ENCODE data around the gene HTATSF1. TPM values are rescaled to one million over a fixed set of nuclear protein-coding genes. Genes with fewer than 3 reads are reported as not detected.

Gene HTATSF1
- total RNA-seq, 1 experiment from 2014 or later, result 81.6 TPM

DNA sequence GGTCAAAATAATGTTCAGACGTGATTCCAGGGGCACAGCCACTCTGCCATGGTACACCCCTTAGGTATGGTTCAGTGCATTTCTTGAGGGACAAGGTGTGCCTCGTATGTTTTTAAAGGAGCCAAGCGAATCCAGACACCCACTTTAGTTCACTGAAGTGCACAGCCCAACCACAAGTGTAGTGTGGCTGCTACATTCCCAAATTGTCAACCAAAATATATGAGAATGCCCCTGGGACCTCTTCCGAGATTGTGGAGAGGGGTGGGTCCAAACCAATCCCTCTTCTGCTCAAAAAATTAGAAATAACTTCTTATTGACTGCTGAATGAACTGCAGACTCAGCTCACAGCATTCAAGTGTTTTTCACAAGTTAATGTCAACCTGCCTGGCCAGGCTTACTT, 17.0 kb upstream of the HTATSF1 start:
- no peaks in the 10 kb centered on the region for H3K27me3 ChIP-seq
- no peaks in the 10 kb centered on the region for H3K36me3 ChIP-seq
- no peak overlapping the region for H3K4me3 ChIP-seq
- H3K4me1 ChIP-seq, result no peaks in the 10 kb centered on the region
- no peak overlapping the region for H3K27ac ChIP-seq
- DNase-seq, result no peak
- H3K9me3 ChIP-seq (replicated peaks), result no peaks in the 10 kb centered on the region

DNA sequence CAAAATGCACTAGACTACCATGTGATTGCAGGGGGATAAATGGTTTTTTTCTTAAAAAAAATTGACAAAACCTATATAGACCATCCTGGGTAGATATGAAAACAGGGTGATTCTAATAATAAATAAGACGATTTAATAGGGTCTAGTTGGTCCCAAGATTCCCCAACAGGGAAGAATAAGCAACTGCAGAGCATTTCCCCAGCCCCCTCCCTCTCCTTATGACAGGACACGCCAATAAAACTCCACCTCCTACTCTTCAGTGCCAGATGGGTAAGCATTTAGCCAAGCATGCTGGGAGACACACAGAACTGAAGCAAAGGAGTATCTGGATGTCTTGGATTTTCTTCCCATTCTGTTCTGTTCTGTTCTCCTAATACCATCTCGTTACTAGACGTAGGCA, 9.7 kb upstream of the HTATSF1 start, which contains the start of gene BRS3:
Gene BRS3 (plus strand): TSS at position 301 of the 400 bp plus-strand sequence. CDS start 168 bp downstream, outside the sequence.
- Histone ChIP-seq H3K27me3 (no peaks in the 10 kb centered on the region), H3K36me3 (no peaks in the 10 kb centered on the region), H3K4me1 (no peaks in the 10 kb centered on the region), H3K27ac (no peak within 1 kb of the TSS), H3K9me3 (replicated peaks) (no peaks in the 10 kb centered on the region), H3K4me3 (no peak within 1 kb of the TSS)
- DNase-seq, result no peak

DNA sequence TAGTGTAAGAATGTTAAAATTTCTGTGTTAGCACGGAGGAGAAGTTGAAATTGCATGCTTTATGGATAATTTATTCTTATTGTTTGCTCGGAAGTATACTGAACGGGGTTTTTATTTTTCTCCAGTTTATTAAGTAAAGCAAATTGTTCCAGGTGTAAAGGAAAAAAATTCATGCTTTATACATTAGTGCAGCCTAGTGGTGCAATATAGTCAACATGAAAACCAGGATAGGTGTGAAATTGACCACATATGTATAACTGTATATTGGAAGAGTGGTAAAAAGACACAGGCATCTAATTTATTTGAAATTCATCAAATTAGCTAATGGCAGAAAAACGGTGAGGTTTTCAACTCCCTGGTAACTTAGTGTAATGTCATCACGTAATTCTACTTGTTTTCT, 8.7 kb upstream of the HTATSF1 start:
- Histone ChIP-seq H3K36me3 (no peaks in the 10 kb centered on the region), H3K4me3 (no peak overlapping the region), H3K27ac (no peak overlapping the region), H3K27me3 (no peaks in the 10 kb centered on the region), H3K4me1 (no peaks in the 10 kb centered on the region), H3K9me3 (replicated peaks) (no peaks in the 10 kb centered on the region)
- DNase-seq, result no peak

DNA sequence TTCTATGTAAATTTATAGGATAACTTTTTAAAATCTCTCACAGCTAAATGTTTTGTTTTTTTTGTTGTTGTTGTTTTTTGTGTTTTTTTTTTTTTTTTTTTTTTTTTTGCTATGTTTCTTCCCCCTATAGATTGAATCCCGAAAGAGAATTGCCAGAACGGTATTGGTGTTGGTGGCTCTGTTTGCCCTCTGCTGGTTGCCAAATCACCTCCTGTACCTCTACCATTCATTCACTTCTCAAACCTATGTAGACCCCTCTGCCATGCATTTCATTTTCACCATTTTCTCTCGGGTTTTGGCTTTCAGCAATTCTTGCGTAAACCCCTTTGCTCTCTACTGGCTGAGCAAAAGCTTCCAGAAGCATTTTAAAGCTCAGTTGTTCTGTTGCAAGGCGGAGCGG, 5.6 kb upstream of the HTATSF1 start:
- H3K4me1 ChIP-seq, result no peaks in the 10 kb centered on the region; the same call in 1 of the 2 replicates
- H3K36me3 ChIP-seq, result no peaks in the 10 kb centered on the region
- H3K4me3 ChIP-seq, result no peak overlapping the region
- H3K27ac ChIP-seq, result no peak overlapping the region
- no peaks in the 10 kb centered on the region for H3K9me3 ChIP-seq (replicated peaks)
- H3K27me3 ChIP-seq, result no peaks in the 10 kb centered on the region
- DNase-seq, result no peak

DNA sequence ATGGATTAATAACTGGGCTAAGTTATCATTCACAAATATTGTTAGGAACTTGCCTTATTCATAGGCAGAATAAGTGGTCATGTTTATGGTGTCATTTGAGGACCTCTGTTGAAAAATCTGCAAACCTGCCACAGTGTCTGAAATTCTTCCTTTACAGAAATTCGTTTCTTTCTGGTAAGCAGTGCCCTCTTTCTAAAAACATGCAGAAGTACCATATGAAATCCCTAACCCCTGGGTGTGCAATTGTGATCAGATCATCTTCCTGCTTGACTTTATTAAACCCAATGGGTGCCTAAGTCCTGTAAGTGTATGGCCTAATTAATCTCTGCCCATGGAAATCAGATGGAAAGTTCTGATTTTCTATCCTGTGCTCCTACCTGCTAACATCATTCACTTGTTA, 4.4 kb upstream of the HTATSF1 start:
- no peak for DNase-seq
- no peaks in the 10 kb centered on the region for H3K9me3 ChIP-seq (replicated peaks)

DNA sequence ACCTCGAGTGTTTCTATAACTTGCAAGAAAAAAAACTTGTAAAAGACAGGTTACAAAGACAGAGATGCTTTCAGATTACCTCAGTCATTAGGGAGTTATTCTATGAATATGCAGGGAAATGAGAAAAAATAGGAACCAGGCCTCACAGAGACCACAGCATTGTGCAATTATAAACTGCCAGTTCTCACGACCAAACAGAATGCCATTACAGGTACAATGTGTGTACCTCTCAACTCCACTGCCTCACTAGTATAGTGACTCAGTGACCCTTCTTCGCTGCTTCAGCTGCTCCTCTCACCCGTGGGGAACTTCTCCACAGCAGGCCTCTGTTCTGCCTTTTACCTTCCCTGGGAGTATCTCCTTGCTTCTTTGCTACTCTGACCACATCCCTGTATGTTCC, 2.3 kb upstream of the HTATSF1 start:
- Histone ChIP-seq H3K27ac (no peak overlapping the region), H3K4me1 (peaks cover 3% of the 10 kb centered on the region; the same call in 1 of the 2 replicates), H3K27me3 (no peaks in the 10 kb centered on the region), H3K9me3 (replicated peaks) (no peaks in the 10 kb centered on the region), H3K36me3 (peaks cover 2% of the 10 kb centered on the region; the same call in 1 of the 2 replicates), H3K4me3 (no peak overlapping the region)
- DNase-seq, result no peak

More for the DNA sequence above, 4.4 kb upstream of the HTATSF1 start:
- Histone ChIP-seq H3K36me3 (no peaks in the 10 kb centered on the region), H3K4me3 (no peak overlapping the region), H3K4me1 (no peaks in the 10 kb centered on the region; the same call in 1 of the 2 replicates), H3K27ac (no peak overlapping the region), H3K27me3 (no peaks in the 10 kb centered on the region)

DNA sequence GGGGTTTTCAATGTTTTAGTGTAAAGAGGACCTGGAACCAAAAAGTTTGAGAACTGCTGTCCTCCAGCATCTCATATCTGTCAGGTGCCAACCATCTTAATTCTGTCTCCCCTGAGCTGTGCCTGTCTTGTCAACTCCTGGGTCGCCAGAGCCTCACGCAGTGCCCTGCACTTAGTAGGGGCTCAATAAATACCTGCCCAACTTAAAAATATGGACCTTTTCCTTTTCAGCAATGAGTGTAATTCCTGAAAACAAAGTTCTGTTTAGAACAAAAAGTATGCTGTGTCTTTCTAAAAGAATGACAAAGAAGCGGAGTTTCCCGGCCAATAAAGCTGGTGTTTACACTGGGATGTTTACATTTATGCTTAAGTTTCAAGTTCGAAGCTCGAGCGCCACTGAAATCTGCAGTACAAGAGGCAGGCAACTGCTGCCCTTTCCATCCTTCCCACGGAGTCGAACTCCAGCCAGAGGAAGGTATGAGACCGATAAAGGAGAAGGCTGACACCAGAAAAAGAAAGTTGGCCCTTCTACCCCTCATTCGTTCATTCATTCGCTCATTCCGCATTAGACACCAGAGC, 1.1 kb upstream of the HTATSF1 start:
- H3K4me1 ChIP-seq, result peaks cover 3% of the 10 kb centered on the region; the same call in 1 of the 2 replicates
- DNase-seq, result no peak
- H3K9me3 ChIP-seq (replicated peaks), result no peaks in the 10 kb centered on the region
- no peaks in the 10 kb centered on the region for H3K27me3 ChIP-seq
- H3K4me3 ChIP-seq, result peak overlapping the region; percentile 82
- H3K27ac ChIP-seq, result peak overlapping the region; percentile 78
- H3K36me3 ChIP-seq, result peaks cover 10% of the 10 kb centered on the region

DNA sequence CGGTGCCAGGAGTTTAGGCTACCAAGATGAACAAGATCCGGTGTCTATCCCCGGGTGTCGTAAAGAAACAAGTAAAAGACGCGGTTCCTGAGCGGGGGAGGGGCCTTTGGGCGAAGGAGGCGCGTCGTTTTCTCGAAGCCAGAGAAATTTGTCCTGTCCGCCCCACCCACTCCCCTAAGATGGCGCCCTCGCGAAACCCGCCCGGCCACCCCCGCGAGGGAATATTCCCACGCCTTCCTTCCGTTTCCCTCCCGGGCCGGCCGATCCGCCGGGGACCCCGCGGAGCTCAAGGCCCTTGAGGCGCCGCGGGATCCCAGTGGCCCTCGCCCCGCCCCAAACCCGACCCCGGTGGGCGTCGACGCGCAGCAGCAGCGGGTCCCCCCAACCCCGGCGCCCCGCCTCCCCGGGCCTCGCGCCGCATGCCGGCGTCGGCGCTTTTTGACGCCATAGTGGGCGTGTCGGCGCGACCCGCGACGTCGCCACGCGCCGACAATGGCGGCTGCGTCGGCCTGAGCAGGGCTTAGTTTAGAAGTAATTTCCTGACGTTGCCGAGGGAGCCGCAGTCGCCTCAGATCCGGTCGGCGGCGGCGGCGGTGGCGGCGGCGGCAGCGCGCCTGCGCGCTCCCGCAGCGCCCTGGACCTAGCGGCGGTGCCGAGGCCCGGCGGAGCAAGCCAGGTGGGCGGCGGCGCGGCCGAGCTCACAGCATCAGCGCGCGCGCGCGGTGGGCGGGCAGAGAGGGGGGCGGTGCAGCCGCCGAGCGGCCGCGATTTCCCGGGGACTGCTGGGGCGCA, 432 bp upstream of the HTATSF1 start:
- Histone ChIP-seq H3K4me3 (peak overlapping the region; percentile 82), H3K27me3 (no peaks in the 10 kb centered on the region), H3K36me3 (peaks cover 10% of the 10 kb centered on the region), H3K4me1 (peaks cover 3% of the 10 kb centered on the region; the same call in 1 of the 2 replicates), H3K9me3 (replicated peaks) (no peaks in the 10 kb centered on the region), H3K27ac (peak overlapping the region; percentile 78)
- peak; percentile 76 to 81 for DNase-seq

DNA sequence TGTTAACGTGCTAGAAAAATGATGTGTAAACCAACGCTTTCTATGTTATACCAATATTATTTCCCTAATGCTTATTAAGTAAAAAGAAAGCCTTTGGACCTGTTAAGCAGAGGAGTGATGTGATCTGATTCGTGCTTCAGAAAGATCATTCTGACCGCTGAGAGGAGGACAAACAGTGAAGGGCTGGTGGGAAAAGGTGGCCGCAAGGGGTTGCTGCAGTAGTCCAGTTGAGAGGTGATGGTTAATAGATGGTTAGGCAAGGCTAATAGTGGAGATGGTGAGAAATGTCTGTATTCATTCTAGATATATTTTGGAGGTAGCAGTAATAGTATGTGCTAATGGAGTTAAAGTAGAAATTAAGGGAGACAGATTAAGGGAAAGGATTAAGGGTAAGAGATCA, 21.7 kb downstream of the HTATSF1 start:
- no peak overlapping the region for H3K27ac ChIP-seq
- H3K9me3 ChIP-seq (replicated peaks), result no peaks in the 10 kb centered on the region
- H3K36me3 ChIP-seq, result no peaks in the 10 kb centered on the region
- H3K27me3 ChIP-seq, result no peaks in the 10 kb centered on the region
- DNase-seq, result no peak
- no peak overlapping the region for H3K4me3 ChIP-seq
- no peaks in the 10 kb centered on the region for H3K4me1 ChIP-seq

DNA sequence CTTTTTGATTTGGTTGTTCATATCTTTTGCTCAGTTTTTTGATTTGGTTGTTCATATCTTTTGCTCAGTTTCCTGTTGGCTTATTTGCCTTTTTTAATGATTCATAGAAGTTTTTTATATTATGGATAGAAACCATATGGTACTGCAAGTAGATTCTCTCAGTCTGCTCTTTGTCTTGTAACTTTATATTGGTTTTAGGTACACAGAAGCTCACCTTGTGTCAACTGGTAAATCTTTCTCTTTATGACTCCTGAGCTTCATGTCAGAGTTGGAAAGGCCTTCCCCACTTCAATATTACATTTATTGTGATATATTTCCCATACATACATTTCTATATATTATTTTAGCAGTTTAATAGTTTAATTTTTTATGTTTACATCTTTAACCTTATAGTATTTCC, 26.4 kb downstream of the HTATSF1 start:
- Histone ChIP-seq H3K4me1 (no peaks in the 10 kb centered on the region), H3K4me3 (no peak overlapping the region), H3K27ac (no peak overlapping the region), H3K9me3 (replicated peaks) (no peaks in the 10 kb centered on the region), H3K36me3 (no peaks in the 10 kb centered on the region), H3K27me3 (no peaks in the 10 kb centered on the region)
- DNase-seq, result no peak

DNA sequence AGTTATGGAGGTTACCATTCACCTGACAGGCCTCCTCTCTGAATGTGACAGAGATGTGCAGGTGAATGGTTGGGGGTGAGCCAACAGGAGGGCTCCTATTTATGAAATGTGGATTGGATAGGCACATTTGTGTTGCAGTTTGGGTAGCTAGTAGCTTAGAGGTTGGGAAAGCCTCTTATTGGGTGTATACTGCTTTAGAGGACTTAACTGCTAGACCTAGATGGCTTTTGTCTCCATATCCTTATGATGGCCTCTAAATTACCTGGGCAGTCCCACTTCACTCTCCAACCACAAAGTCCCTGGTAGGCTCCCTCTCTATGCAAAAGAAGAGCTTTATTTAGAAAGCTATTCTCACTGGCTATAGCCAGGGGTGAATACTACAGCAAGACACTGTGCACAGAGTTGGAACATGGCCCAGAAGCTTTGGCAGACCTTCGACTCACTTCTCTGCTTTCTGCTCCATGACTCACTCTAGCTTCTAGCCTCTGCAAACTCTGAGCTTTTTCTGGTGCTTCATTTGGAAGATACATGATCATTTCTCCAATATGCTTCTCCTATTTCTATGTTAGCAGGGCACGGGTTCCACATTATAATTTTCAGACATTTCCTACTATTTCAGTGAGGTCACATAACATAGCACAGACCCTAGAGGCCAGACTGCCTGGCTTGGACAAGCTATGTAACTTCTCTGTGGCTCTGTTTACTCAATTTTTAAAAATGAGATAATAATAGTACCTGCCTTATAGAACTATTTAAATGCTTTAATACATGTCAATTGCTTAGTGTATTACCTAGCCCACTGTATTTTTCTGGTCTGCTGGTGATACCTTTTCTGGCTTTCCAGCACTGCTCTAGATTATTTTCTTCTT, 28.6 kb downstream of the HTATSF1 start:
- no peak overlapping the region for H3K27ac ChIP-seq
- peak in 1 of 2 experiments; percentile 1 for DNase-seq
- no peak overlapping the region for H3K4me3 ChIP-seq
- H3K9me3 ChIP-seq (replicated peaks), result no peaks in the 10 kb centered on the region
- H3K4me1 ChIP-seq, result no peaks in the 10 kb centered on the region
- H3K27me3 ChIP-seq, result no peaks in the 10 kb centered on the region
- H3K36me3 ChIP-seq, result no peaks in the 10 kb centered on the region

DNA sequence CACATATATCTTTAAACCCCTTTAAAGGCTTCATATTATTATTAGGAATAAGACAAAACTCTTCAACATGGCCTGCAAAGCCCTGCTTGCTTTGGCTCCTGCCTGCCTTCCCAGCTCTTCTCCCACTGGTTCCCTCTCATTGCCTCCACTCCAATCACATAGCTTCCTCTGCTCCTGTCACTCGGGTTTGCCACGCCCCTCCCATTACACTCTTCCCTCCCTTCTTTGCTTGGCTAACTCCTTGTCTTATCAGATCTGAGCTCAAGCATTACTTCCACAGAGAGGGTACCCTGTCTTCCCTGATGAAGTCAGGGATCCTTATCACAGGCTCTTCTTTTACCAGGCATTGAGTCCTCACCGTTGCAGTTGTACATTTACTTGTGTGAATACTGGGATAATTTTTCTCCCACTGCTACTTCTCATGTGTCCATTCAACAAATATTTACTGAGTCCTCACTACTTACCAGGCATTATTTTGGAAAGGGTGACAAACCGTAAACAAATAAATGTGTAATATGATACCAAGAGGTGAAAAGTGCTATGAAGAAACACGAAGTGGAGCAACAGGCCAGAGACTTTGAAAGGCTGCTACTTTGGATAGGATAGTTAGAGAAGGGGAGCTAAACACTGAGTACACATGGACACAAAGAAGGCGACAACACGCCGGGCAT, 31.4 kb downstream of the HTATSF1 start:
- no peaks in the 10 kb centered on the region for H3K4me1 ChIP-seq
- no peak overlapping the region for H3K4me3 ChIP-seq
- H3K27ac ChIP-seq, result no peak overlapping the region
- H3K9me3 ChIP-seq (replicated peaks), result no peaks in the 10 kb centered on the region
- peak; percentile 8 to 18 for DNase-seq
- H3K36me3 ChIP-seq, result no peaks in the 10 kb centered on the region
- H3K27me3 ChIP-seq, result no peaks in the 10 kb centered on the region

DNA sequence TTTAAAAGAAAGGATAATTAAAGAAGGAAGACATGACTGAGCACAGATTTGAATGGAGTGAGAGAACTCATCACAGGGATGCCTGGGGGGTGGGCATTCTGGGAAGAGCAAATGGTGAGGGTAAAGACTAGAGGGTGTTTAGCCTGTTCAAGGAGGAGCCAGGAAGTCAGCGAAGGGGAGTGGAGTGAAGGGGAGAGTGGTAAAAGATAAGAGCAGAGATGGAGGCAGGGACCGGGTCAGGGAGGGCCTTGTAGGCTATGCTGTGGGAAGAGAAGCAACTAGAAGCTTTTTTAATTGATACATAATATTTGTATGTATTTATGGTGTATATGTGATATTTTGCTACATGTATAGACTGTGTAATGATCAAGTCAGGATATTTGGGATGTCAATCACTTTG, 32.4 kb downstream of the HTATSF1 start:
- no peaks in the 10 kb centered on the region for H3K36me3 ChIP-seq

DNA sequence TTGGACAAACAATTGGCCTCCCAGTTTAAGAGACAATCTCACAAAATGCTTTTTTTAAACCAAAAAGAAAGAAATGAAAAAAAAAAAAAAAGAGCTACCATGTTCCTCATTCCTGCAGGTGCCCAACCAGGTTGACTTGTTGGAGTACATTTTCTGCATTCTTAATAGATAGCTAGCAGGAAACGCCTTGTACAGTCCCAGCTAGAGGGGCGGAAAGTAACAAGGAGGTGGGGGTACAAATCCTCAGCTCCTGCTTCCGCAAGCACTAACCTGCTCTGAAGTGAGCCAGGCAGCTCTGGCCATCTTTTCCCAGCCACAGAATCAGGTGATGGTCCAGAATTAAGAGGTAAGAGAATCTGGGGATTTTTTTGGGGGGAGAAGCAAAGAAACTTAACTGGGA, 34.6 kb downstream of the HTATSF1 start, which contains the start of gene VGLL1:
Gene VGLL1 (plus strand): TSS at position 265 of the 400 bp plus-strand sequence. CDS start 3,806 bp downstream, outside the sequence.
- Histone ChIP-seq H3K4me3 (no peak within 1 kb of the TSS), H3K27ac (no peak within 1 kb of the TSS), H3K9me3 (replicated peaks) (no peaks in the 10 kb centered on the region), H3K27me3 (no peaks in the 10 kb centered on the region), H3K4me1 (no peaks in the 10 kb centered on the region), H3K36me3 (no peaks in the 10 kb centered on the region)
- DNase-seq, result no peak

More for the DNA sequence above, 32.4 kb downstream of the HTATSF1 start:
- H3K4me1 ChIP-seq, result no peaks in the 10 kb centered on the region
- H3K27ac ChIP-seq, result no peak overlapping the region
- no peak overlapping the region for H3K4me3 ChIP-seq
- H3K9me3 ChIP-seq (replicated peaks), result no peaks in the 10 kb centered on the region
- H3K27me3 ChIP-seq, result no peaks in the 10 kb centered on the region
- DNase-seq, result no peak

Data from SJCRH30 (cell line).